ENCODE measurements around the gene CRYM. TPM values are rescaled to one million over a fixed set of nuclear protein-coding genes. Genes with fewer than 3 reads are reported as not detected.

CRYM gene
- total RNA-seq, 1 experiment from 2014 or later: 4.9 TPM

- H3K4me1 ChIP-seq (ENCODE audit: control insufficient read depth in 1 of 2, insufficient read depth in 2 of 2, low read length in 2 of 2): no peaks in the 10 kb centered on the region
- DNase-seq (ENCODE audit: low read depth, low spot score): no peak
- H4K20me1 ChIP-seq (ENCODE audit: insufficient read depth): no peaks in the 10 kb centered on the region
- intact Hi-C loops (cut with micrococcal nuclease): no loop called here
- H3K4me3 ChIP-seq (replicated peaks in 1 of 2; ENCODE audit: low read depth in 1 of 2, low read length in 2 of 2): no peak overlapping the region
- ChIA-PET POLR2A (no interaction called here), RAD21 (ENCODE audit: low non-redundant PET in 1 of 2, low total read pairs in 2 of 2, uncharacterized antibody in 2 of 2, unreplicated experiment in 2 of 2) (no interaction called here), CTCF (no interaction called here)
- ATAC-seq: no peak
- H3K27me3 ChIP-seq (ENCODE audit: insufficient read depth, low read length): no peaks in the 10 kb centered on the region
- H2AFZ ChIP-seq (ENCODE audit: low read depth, low read length, poor library complexity, severe bottlenecking): no peak overlapping the region
- no peaks in the 10 kb centered on the region for H3K9me3 ChIP-seq (ENCODE audit: control insufficient read depth in 1 of 2, insufficient read depth in 1 of 2, low read depth in 1 of 2, low read length in 2 of 2)
- no peak overlapping the region for H3K9ac ChIP-seq (ENCODE audit: low read length)
- BruUV-seq (replicated peaks): no TSS peak
- no peak overlapping the region for H3K27ac ChIP-seq (ENCODE audit: low read depth, low read length)
- H3K79me2 ChIP-seq (ENCODE audit: insufficient read depth, low read length): no peaks in the 10 kb centered on the region
- H3K9me2 ChIP-seq (ENCODE audit: insufficient read depth): no peaks in the 10 kb centered on the region
- TF ChIP-seq EZH2phosphoT487 (IDR thresholded peaks at IDR 0.05; ENCODE audit: borderline replicate concordance): no peak
- TF ChIP-seq ZBTB33 (IDR thresholded peaks at IDR 0.05; ENCODE audit: extremely low read depth, insufficient replicate concordance, low read length): no peak
- no peak for TF ChIP-seq RAD21 (IDR thresholded peaks at IDR 0.05; ENCODE audit: low read depth)
- no peak for TF ChIP-seq MAX (IDR thresholded peaks at IDR 0.05)
- no peak for TF ChIP-seq SRF (IDR thresholded peaks at IDR 0.05; ENCODE audit: low read depth)
- no peak for TF ChIP-seq TCF7L2 (IDR thresholded peaks at IDR 0.05; ENCODE audit: borderline replicate concordance, extremely low read depth, insufficient read depth, insufficient read length)
- no peak for TF ChIP-seq YY1 (IDR thresholded peaks at IDR 0.05; ENCODE audit: extremely low read depth, insufficient replicate concordance, low read depth, low read length)
- no peak overlapping the region for H3K4me2 ChIP-seq (ENCODE audit: low read length)
- H3K36me3 ChIP-seq (ENCODE audit: control insufficient read depth in 1 of 2, insufficient read depth in 2 of 2, low read length in 2 of 2): no peaks in the 10 kb centered on the region
Observed at GRCh38 chr16:21222495-21223337, 55.4 kb downstream of the CRYM start.
